Esophagus (tissue), 2 donors: ENCODE measurements around the gene SLX9. TPM values are rescaled to one million over a fixed set of nuclear protein-coding genes. Genes with fewer than 3 reads are reported as not detected.

Experiments
- H3K27ac ChIP-seq, 2 donors: one replicate each; pipeline ENCODE4 v1.5.1; 2013; ENCODE audit warnings: low read depth in 2 of 2, mild to moderate bottlenecking in 2 of 2, inconsistent platforms in 1 of 2, low read length in 1 of 2, moderate library complexity in 1 of 2
- H3K27me3 ChIP-seq, 2 donors: one replicate each; pipeline ENCODE4 v1.6.1; 2013; ENCODE audit warnings: low read length in 2 of 2, control low read depth in 1 of 2, mild to moderate bottlenecking in 1 of 2; ENCODE audit not compliant: insufficient read depth in 2 of 2, control insufficient read depth in 1 of 2
- H3K36me3 ChIP-seq, 2 donors: one replicate each; pipeline ENCODE4 v1.6.1; 2013; ENCODE audit warnings: low read length in 1 of 2; ENCODE audit not compliant: control insufficient read depth in 2 of 2, insufficient read depth in 2 of 2
- H3K4me1 ChIP-seq, 2 donors: one replicate each; pipeline ENCODE4 v1.6.1; 2013; ENCODE audit warnings: low read length in 1 of 2; ENCODE audit not compliant: control insufficient read depth in 2 of 2, insufficient read depth in 2 of 2
- H3K4me3 ChIP-seq, 2 donors: one replicate each; pipeline ENCODE4 v1.5.1; 2013; ENCODE audit warnings: low read length in 2 of 2, mild to moderate bottlenecking in 2 of 2, low read depth in 1 of 2, moderate library complexity in 1 of 2
- H3K9me3 ChIP-seq, 2 donors: one replicate each; pipeline ENCODE4 v1.6.1; 2013; ENCODE audit warnings: mild to moderate bottlenecking in 2 of 2, low read depth in 1 of 2, low read length in 1 of 2, moderate library complexity in 1 of 2; ENCODE audit not compliant: control insufficient read depth in 2 of 2, insufficient read depth in 1 of 2
- WGBS, 2 donors: extraction: QIAGEN DNeasy Blood & Tissue Kit; methylation state at CpG; one replicate each; pipeline ENCODE4 v1.1.7; 2013; 5-methylcytosine and 5-hydroxymethylcytosine counted together
- polyA plus RNA-seq, 2 donors: library from polyadenylated mRNA; stranded (reverse); fragments of 200-250 nt; gene quantifications; one replicate each; pipeline ENCODE4 v1.2.3, GENCODE V29; 2013
- donor health status: healthy with polysubstance abuse.
- donor health status: Bipolar disorder and iron deficiency.

The SLX9 gene
- polyA plus RNA-seq, 2 donors, result 12.4 to 16.1 TPM

DNA sequence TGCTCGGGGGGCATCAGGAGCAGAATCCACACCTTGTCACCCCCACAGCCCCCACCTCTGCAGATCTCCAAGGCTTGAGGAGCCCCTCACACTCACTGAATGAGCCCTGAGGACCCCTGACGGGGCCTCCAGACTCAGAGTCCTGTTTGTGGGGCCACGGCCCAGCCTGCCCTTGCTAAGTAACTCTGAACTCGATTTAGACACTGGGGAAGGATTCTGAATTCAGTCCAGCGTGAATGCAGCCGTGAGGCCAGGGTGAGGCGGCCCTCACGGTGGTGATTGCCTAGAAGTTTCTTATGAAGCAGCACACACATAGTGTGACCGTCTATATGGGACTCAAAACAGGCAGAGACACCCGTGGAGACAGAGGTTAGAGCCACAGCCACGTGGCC lies 75.6 kb downstream of the SLX9 start:
- no peak overlapping the region for H3K27ac ChIP-seq
- H3K36me3 ChIP-seq, result no peaks in the 10 kb centered on the region
- no peaks in the 10 kb centered on the region for H3K9me3 ChIP-seq
- peaks cover 2 to 12% of the 10 kb centered on the region in 2 donors for H3K4me1 ChIP-seq
- no peak overlapping the region for H3K4me3 ChIP-seq
- 79 to 82% methylated on average over 11 of the region's 11 CpGs for WGBS, 2 donors
- no peaks in the 10 kb centered on the region for H3K27me3 ChIP-seq

DNA sequence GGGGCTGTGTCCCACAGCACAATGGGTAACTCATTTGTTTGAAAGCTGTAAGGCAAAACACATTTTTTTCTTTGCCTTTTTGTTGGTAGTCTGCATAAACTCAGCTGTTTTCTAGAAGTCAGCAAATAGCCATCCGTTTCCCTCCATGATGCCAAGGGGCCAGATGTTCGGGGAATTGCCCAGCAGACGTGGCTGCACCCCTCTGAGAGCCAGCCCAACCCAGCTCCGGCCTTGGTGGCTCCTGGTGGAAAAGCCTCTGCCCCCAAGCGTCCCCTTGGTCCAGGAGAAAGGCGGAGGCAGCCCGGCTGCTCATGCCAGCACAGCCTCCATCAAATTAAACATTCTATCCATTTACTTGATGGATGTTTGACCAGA lies 76.2 kb downstream of the SLX9 start:
- Histone ChIP-seq H3K27me3 (no peaks in the 10 kb centered on the region), H3K4me3 (no peak overlapping the region), H3K27ac (no peak overlapping the region), H3K9me3 (no peaks in the 10 kb centered on the region), H3K36me3 (no peaks in the 10 kb centered on the region), H3K4me1 (peaks cover 2 to 12% of the 10 kb centered on the region in 2 donors)
- WGBS, 2 donors, result 68 to 74% methylated on average over 7 of the region's 7 CpGs

- Histone ChIP-seq H3K4me3 (no peak overlapping the region), H3K36me3 (no peaks in the 10 kb centered on the region), H3K27me3 (no peaks in the 10 kb centered on the region), H3K9me3 (no peaks in the 10 kb centered on the region), H3K27ac (no peak overlapping the region), H3K4me1 (peaks cover 2 to 12% of the 10 kb centered on the region in 2 donors)
- WGBS, 2 donors, result 63% methylated on average over 15 of the region's 15 CpGs
Observed at GRCh38 chr21:45016406-45017038, 76.7 kb downstream of the SLX9 start.

- Histone ChIP-seq H3K27me3 (no peaks in the 10 kb centered on the region), H3K4me1 (peaks cover 2 to 9% of the 10 kb centered on the region in 2 donors)
- 78 to 79% methylated on average over 15 of the region's 15 CpGs for WGBS, 2 donors
Observed at GRCh38 chr21:45017039-45017960, 77.5 kb downstream of the SLX9 start.

GRCh38 chr21:45018131-45019075 lies 78.6 kb downstream of the SLX9 start:
- Histone ChIP-seq H3K4me3 (peak overlapping the region; percentile 12 to 29), H3K36me3 (no peaks in the 10 kb centered on the region), H3K4me1 (peaks cover 2 to 3% of the 10 kb centered on the region in 2 donors), H3K27me3 (no peaks in the 10 kb centered on the region), H3K27ac (peak overlapping the region in 1 of 2 donors; percentile 32), H3K9me3 (no peaks in the 10 kb centered on the region)
- WGBS, 2 donors, result 13 to 21% methylated on average over 53 to 97 of the region's 101 CpGs

More at GRCh38 chr21:45017039-45017960, 77.5 kb downstream of the SLX9 start:
- Histone ChIP-seq H3K4me3 (no peak overlapping the region), H3K9me3 (no peaks in the 10 kb centered on the region), H3K27ac (no peak overlapping the region), H3K36me3 (no peaks in the 10 kb centered on the region)

DNA sequence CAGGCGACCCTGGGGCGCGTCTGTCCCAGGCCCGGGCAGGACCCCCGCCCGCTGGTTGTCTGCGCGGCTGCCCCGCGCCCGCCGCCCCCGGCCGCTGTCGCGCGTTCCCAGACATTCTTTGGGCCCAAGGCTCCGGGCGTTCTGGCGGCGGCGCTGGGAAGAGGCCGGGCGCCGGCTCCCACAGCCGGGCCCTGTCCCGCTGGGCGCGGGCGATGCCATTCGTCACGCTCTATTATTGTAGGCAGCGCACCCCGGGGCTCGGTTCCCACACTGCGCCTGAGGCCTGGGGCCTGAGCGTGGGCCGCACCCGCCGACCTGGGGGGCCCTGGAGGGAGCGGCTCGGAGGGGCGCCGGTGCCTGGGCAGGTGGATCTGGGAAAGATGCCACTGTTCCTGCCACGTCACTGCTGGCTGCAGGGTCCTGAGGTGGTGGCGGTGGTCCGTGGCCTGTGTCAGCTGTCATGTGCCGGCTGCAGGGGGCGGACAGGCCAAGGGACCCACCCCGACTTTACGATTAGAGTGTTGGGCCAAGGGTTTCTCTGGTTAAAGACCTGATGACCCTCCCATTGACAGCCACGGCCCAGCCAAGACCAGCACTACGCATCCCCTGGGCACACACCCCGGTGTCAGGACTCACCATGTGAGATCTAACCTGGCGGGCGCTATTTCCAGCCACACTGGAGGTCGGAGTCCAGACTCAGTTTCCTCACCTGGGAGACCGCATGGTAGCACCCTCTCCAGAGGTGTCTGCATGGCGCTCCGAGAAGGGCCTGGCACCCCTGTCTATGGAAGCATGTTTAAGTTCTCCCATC lies 79.5 kb downstream of the SLX9 start:
- Histone ChIP-seq H3K27ac (peak overlapping the region in 1 of 2 donors; percentile 32), H3K9me3 (no peaks in the 10 kb centered on the region), H3K36me3 (no peaks in the 10 kb centered on the region), H3K4me1 (peaks cover 2 to 3% of the 10 kb centered on the region in 2 donors), H3K4me3 (peak overlapping the region; percentile 3 to 29), H3K27me3 (no peaks in the 10 kb centered on the region)
- WGBS, 2 donors, result 30 to 36% methylated on average over 51 to 60 of the region's 60 CpGs

- Histone ChIP-seq H3K4me1 (peaks cover 2 to 3% of the 10 kb centered on the region in 2 donors), H3K4me3 (no peak overlapping the region), H3K36me3 (no peaks in the 10 kb centered on the region), H3K9me3 (no peaks in the 10 kb centered on the region), H3K27me3 (no peaks in the 10 kb centered on the region), H3K27ac (no peak overlapping the region)
- WGBS, 2 donors, result 80 to 86% methylated on average over 19 of the region's 19 CpGs
Observed at GRCh38 chr21:45019887-45020537, 80.2 kb downstream of the SLX9 start.

DNA sequence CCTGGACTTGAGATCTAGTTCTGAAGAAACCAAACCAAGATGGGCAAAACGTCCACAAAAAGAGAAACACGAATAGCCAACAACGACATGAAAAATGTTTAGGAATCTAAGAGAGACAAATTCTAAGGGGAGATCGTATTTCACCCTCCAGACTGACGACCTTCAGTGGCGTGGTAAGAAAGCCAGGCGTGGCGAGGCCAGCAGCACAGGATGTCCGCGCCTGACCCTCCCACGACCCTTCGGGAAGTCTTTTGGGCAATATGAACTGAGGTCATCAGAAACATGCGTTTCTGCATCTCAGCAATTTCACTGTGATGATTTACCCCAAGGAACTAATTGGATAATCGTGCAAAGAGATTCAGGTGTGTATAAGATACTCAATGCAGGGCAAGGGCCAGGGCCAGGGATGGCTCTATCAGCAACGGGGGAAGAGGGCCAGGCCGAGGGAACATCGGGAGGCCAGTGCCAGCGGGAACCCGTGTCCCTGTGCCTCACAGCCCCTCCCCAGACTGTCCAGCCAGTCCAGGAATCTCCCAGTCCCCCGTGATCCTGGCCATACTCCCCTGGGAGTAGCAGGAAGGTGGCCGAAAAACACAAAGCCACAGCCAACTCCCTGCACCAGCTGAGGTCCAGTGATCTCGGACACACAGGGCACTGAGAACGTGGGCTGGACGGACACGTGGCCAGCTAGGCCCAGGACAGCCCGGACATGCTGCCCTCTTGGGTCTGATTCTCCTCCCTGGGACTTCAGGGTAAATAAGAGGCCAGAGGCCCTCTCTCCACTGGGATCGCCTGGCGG lies 81.0 kb downstream of the SLX9 start:
- H3K4me1 ChIP-seq, result peaks cover 2 to 3% of the 10 kb centered on the region in 2 donors
- H3K27me3 ChIP-seq, result no peaks in the 10 kb centered on the region
- no peak overlapping the region for H3K27ac ChIP-seq
- H3K36me3 ChIP-seq, result no peaks in the 10 kb centered on the region
- H3K4me3 ChIP-seq, result no peak overlapping the region
- no peaks in the 10 kb centered on the region for H3K9me3 ChIP-seq
- WGBS, 2 donors, result 78 to 79% methylated on average over 28 of the region's 28 CpGs
